Epithelial cell of prostate (primary cell): ENCODE results near the gene GVQW3.
"Not testable (repeated sequence)": the region's sequence is repeated elsewhere in the genome, so short reads cannot be mapped to it uniquely, and the experiment has no call there.

ENCODE experiments used
- DNase-seq: peaks from one replicate; pipeline ENCODE4 v3.0.0-alpha.2; 2011; ENCODE audit warnings: low read depth, low spot score
- H3K27ac ChIP-seq: fragments of 450-650 bp; 2 replicates; pipeline ENCODE4 v1.5.1; 2017; ENCODE audit warnings: mild to moderate bottlenecking

Gene GVQW3

GRCh38 chr11:76382209-76382608, 1.1 kb downstream of the GVQW3 start:
- no peak for DNase-seq
- H3K27ac ChIP-seq = no peak overlapping the region

- H3K27ac ChIP-seq = no peak overlapping the region
- no peak for DNase-seq
These were observed 4.8 kb downstream of the GVQW3 start for GRCh38 chr11:76385903-76386302.

- no peak overlapping the region for H3K27ac ChIP-seq
- DNase-seq = no peak
These were observed 7.3 kb downstream of the GVQW3 start for GRCh38 chr11:76388408-76388807.

- DNase-seq = no peak
- no peak overlapping the region for H3K27ac ChIP-seq
These were observed 9.9 kb downstream of the GVQW3 start for GRCh38 chr11:76391021-76391420.

GRCh38 chr11:76391811-76392475, 10.8 kb downstream of the GVQW3 start:
- no peak overlapping the region for H3K27ac ChIP-seq
- DNase-seq = no peak

- H3K27ac ChIP-seq = no peak overlapping the region
- no peak for DNase-seq
These were observed 11.7 kb downstream of the GVQW3 start for GRCh38 chr11:76392870-76393269.

GRCh38 chr11:76394411-76394810, 13.3 kb downstream of the GVQW3 start:
- DNase-seq = no peak

GRCh38 chr11:76395296-76395695, 14.2 kb downstream of the GVQW3 start:
- no peak overlapping the region for H3K27ac ChIP-seq
- no peak for DNase-seq

More at GRCh38 chr11:76394411-76394810, 13.3 kb downstream of the GVQW3 start:
- no peak overlapping the region for H3K27ac ChIP-seq

- DNase-seq = no peak
- H3K27ac ChIP-seq = no peak overlapping the region
These were observed 16.3 kb downstream of the GVQW3 start for GRCh38 chr11:76397383-76397782.

GRCh38 chr11:76400967-76401366, 19.8 kb downstream of the GVQW3 start:
- no peak overlapping the region for H3K27ac ChIP-seq
- DNase-seq = no peak

GRCh38 chr11:76401484-76401883, 20.4 kb downstream of the GVQW3 start:
- DNase-seq, H3K27ac ChIP-seq: not testable (repeated sequence)

GRCh38 chr11:76406359-76406758, 25.2 kb downstream of the GVQW3 start:
- H3K27ac ChIP-seq = no peak overlapping the region
- DNase-seq = no peak

GRCh38 chr11:76408171-76408965, 27.2 kb downstream of the GVQW3 start:
- DNase-seq = no peak
- H3K27ac ChIP-seq = no peak overlapping the region

- no peak for DNase-seq
- H3K27ac ChIP-seq = no peak overlapping the region
These were observed 29.8 kb downstream of the GVQW3 start for GRCh38 chr11:76410851-76411357.

GRCh38 chr11:76415073-76415472, 34.0 kb downstream of the GVQW3 start:
- DNase-seq = no peak

GRCh38 chr11:76419896-76420295, 38.8 kb downstream of the GVQW3 start:
- no peak for DNase-seq
- H3K27ac ChIP-seq = no peak overlapping the region

More at GRCh38 chr11:76415073-76415472, 34.0 kb downstream of the GVQW3 start:
- no peak overlapping the region for H3K27ac ChIP-seq

- DNase-seq = no peak
- no peak overlapping the region for H3K27ac ChIP-seq
These were observed 43.3 kb downstream of the GVQW3 start for GRCh38 chr11:76424379-76424778.

GRCh38 chr11:76424891-76425290, 43.8 kb downstream of the GVQW3 start:
- H3K27ac ChIP-seq = no peak overlapping the region
- no peak for DNase-seq

GRCh38 chr11:76426660-76427059, 45.5 kb downstream of the GVQW3 start:
- H3K27ac ChIP-seq = no peak overlapping the region
- no peak for DNase-seq

- DNase-seq = no peak
- no peak overlapping the region for H3K27ac ChIP-seq
These were observed 54.9 kb downstream of the GVQW3 start for GRCh38 chr11:76436020-76436419.

- no peak for DNase-seq
- peak overlapping the region; percentile 68 for H3K27ac ChIP-seq
These were observed 62.3 kb downstream of the GVQW3 start for GRCh38 chr11:76443268-76443980.
